DMS153 treated with DMSO at 0.1 percent for 48 hours (cell line): ENCODE measurements around the gene EMP1.

Source experiments
- DNase-seq: peaks from one replicate; lab custom pipeline; 2025; ENCODE audit not compliant: unreplicated experiment; lab: John Stamatoyannopoulos, UW

Gene EMP1, protein sequence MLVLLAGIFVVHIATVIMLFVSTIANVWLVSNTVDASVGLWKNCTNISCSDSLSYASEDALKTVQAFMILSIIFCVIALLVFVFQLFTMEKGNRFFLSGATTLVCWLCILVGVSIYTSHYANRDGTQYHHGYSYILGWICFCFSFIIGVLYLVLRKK

DNA sequence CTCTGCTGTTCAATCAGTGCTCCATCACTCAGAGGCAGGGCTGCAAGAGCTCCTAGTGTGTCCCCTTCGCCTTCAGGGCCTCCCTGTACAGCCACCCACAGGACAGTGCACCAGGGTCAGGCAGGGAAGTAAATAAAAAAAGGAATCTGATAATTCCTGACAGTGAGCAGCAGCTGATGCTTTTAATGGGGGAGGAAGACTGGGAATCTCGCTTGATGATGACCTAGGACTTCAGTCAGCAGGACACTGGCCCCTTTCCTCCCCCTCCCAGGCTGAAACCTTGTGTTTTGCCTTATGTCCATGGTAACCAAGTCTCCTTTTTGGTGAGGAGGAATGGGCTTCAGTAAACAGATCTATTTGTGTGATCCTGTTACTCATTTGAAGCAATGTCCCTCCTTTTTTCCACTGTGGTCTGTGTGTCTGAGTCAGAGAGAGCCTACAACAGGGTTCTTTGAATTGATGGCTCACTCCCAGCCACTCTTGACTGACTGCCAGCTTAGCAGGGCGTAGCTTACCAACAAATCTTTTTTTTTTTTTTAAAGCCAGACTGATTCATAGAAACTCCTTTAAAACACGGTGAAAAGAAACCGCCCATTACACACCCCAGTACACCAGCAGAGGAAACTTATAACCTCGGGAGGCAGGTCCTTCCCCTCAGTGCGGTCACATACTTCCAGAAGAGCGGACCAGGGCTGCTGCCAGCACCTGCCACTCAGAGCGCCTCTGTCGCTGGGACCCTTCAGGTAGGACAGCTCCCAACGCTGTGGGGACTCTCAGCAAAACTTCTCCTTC, at the start of gene EMP1:
Gene EMP1, plus strand, starts transcription at position 597 of the 792 bp plus-strand sequence. CDS start 14,785 bp downstream, outside the sequence.
- peak; percentile 1 for DNase-seq

DNA sequence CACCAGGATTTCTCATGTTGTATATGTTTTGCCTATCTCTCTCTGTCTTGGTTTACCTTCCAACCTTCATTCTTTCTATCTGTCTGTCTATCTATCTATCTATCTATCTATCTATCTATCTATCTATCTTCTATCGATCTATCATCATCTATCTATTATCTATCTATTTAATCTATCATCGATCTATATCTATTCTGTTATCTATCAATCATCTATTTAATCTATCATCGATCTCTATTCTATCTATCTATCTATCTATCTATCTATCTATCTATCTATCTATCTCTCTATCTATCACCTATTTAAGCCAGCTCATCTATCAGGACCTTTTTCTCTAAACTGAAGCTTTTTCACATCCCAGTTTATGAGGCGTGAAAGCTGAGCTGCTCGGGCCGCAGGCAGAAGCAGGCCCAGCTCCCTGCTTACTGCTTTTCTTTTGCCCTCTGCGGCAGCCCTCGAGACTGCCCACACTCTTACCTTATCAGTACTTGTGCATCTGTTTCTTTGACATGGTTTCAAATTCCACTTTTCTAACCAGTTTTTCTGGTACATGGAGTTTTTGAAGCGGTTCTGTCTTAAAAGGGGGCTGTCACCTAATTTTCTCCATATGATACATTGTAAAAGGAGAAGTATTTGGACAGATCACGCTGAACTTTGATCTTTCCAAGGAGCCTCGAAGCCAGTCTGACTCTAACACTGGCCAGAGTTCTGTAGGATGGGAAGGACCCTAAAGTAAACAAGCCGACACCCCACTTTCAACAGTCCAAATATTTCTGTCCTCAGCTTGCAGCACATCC, 48.6 kb upstream of the EMP1 start:
- DNase-seq, result no peak

DNA sequence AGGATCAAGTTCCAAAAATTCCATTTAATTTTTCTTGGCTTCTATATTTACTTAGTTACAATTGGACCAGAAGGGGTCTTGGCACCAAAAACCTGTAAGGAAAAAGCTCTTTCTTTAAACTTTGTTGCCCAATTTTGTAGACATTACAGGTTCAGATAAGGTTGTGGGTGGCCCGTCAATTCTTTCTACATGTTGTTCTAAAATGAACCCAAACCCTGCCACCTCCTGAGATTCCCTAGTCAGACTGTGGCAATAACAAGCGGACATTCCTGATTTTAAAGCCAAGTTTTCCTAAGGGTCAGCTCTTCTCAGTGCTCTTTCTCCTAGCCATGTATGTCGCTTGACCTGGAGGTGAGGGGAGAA, 48.1 kb upstream of the EMP1 start:
- no peak for DNase-seq

DNA sequence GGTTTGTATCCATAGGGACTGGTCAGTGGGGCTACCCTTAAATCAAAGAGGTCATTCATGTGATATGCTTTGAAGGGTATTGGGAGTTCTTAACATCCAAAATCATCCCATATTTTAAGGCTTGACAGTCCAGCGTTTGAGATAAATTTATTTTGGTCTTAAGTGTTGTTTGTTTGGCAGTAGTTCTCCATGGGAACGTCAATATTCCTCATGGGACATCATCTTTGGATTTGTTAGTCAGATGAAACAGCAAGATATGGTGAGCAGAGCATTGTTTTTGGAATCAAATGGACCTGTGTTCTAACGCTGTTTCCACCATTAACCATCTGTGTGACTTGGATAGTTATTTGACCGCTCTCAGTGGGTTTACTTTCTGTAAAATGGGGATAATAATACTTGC, 47.1 kb upstream of the EMP1 start:
- no peak for DNase-seq

DNA sequence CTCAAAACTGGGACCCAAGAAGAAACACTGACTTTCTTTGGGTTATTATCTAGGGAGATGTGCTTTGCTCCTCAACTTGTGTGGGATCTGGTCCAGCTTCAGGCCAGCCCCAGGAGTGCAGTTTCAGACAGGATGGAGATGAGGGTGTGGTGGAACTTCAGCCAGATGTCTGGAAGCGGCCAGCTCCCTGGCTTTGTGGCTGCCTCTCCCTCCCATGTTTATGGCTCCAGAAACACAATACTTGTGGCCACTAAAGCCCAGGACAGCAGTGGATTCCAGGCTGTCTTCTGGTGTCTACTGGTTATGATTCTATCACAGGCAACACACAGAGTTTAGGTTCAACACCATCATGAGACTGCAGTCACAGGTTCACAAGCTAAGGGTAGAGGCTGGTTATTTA, 44.2 kb upstream of the EMP1 start:
- DNase-seq, result no peak

DNA sequence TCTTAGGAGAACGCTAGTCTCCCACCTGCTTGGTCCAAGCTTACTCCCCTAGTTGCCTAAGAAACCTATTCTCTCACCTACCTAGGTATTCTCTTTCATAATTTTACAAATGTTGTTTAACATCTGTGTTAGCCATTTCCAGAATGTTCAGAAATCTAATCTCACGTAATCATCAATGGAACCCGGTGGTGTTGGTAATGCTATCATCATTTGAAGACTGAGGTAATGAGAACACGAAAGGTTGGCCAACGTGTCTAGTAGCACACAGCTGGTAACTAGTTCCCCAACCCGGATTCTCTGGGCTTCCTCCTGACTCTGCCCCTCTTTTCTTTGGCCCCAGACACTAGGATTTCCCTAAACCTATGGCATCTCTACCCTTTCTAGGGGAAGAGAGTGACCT, 43.8 kb upstream of the EMP1 start:
- DNase-seq, result no peak

DNA sequence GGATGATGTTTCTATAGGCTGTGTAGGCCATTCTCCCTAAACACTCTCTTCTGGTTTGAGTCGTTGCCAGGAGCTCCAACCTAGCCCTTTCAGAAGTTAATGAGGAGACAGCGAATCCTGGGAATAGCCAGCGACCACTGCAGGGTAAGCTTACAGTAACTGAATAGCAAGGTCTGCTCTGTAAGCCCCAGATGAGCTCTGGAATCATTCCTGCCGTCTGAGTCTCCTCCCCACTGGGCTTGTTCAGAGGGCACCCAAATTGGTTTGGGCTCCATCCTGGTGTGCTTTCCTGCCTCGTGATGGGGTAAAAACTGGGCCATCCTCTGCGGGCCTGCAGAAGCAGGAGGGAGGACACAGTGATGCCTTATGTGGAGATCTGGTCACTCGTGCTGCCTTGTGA, 43.3 kb upstream of the EMP1 start:
- no peak for DNase-seq

DNA sequence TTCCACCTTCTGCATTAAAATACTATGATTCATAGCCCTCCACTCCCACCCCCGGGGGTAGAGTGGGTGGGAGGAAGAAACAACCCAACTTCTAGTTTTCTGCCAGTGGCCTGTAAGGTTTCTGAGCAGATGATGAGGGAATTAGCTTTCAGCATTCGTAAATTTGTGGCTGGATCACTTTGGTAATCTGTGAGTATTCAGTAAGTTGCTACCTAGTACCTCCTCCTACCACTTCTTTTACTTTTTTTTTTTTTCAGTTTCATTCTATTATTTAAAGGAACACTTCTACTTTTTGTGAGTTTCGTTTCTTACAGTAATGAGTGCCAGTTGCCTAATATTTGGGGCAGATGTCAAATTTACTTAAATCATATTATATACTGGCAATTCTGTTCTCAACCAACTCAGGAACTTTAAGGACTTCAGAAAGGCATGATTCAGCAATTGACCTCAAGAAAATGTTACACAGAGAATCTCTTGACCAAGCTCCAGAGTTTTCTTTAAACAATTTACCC, 42.4 kb upstream of the EMP1 start:
- DNase-seq, result no peak

DNA sequence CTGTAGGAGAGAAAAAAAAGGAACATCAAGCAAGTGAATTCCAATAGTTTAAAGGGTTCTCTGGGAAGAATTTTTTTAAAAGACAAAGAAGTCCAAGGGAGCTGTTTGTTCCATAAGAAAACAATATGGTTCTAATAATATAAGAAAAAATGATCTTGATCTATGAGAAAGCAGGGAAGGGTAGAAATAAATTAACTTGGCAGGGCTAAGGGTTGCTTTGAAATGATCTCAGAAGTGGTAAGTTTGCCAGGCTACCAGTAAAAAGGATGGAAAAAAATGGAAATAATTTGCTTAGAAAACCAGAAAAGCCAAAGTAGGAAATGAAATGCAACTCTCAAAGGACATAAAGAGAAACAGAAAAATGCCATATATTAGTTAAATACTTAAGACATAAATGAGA, 41.7 kb upstream of the EMP1 start:
- no peak for DNase-seq

DNA sequence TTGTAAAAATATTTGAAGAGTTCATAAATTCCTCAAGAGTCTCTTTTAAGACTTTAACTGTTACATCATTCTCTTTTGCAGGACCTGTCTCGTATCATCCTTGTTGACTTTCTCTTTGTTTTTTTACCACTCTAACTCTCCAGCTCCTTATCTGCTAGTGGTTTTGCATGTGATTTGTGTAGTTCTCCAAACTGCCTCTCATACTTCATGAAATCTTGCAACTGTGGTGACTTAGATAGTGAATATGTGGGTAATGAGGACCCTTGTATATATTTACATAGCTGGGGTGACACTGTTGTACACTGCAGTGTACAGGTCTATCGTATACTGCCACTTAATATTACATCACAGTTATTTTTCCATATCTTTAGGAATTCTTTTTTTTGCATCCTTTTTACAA, 40.2 kb upstream of the EMP1 start:
- DNase-seq, result no peak

DNA sequence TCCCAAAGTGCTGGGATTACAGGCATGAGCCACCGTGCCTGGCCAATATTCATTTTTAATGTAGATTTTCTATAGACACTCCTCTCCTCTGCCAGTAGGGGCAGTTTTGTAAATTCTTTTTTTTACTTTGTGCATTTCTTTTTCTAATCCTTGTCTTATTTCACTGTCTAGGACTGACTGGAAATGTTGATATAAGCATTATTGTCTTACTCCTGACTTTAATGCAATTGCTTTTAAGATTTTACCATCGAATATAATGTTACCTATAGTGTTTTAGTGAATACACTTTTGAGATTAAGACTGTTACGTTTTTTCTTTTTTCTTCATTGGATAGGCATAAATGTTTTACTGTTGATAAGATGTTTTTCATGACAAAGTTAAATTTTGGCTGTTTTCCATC, 35.4 kb upstream of the EMP1 start:
- no peak for DNase-seq

DNA sequence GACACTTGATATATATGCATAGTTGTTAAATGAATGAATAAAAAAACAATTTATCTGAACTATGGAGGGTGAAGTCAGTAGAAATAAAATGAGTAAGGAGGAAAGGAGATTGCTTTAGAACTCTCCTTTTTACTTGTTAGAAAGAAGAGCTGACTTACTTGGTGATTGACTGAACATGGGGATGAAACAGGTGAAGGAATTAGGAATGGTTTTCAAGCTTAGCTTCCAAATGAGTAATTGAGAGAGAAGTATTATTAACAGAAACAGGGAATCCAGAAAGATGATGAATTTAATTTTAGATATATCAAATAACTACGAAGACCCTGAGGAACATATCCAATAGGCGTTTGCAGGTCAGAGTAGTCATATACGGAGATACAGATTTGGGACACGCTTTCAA, 33.6 kb upstream of the EMP1 start:
- DNase-seq, result no peak

DNA sequence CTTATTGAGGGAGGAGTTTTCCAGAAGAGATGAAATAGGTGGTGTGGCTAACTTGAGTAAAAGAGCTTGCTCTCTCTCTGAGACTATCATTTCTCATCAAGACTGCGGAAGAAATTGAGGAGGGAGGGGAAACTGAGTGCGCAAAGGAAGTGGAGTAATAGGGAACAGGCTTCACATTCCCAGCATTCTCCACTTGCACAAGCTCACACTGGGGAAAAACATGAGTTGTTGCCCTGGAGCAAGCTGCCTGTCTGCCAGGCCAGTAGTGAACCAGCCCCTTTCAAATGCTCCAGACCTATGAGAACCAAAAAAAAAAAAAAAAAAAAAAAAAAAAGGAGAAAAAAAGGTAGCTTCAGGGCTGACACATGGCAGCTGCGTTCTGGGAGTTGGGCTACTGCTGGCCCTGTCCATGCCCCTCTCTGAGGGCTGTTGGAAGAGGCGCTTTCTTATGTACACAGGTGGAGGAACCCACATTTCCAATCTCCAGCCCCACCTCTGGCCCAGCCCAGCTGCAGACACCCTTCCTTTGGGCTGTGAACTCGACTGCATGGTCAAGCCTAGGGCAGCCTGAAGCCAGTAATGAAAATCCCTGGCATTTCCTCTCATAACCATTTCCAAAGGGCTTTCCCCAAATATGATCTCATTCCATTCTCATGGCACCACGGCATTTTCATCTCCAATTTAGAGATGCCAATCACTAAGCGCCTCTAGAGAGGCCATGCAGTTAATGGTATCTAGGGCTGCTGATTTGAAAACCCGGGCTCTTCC, 32.5 kb upstream of the EMP1 start:
- no peak for DNase-seq

DNA sequence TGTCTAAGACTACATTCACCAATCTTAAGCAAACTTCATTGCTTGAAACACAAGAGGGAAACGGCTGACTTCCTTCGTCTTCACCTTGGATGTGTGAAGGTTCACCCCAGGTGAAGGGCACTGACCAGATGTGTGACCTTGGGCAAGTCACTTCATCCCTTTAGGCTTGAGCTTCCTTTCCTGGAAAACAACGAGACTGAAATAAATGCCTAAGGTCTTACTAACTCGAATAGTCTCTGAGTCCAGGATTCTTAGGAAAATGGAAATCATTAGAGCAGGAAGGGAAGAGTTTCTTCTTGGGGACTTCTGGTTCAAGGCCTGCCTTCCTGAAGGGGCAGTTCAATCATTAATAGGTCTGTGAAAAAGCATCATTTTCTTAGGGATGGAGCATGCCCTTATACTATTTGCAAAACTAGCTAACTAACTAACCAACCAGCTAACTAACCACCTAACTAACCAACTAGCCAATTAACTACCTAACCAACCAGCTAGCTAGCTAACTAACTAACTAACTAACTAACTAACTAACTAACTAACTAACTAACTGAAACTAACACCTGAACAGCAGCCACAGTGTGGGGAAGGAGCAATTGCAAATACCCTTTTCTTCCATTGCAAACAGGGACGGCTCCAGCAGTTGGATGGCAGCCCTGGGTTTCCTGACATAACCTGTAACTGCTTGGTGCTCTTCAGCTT, 31.5 kb upstream of the EMP1 start:
- no peak for DNase-seq

DNA sequence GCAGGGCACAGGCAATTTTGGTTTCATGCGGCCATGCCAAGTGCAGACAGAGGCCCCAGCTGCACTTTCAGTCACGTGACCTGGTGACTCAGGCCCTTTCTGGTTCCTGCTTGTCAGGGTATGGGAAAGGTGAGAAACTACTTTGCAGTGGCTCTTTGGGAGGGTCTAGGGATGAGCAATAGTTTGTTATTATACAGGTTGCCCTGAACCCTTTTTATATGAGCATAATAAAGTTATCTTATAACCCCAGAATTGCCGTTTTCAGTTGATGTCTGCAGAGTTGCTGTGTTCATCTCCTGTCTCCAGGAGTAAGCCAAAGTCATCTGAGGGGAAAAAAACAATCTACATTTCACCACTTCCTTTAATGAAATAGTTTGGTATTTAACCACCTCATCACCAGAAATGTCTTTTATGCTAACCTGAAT, 30.9 kb upstream of the EMP1 start:
- DNase-seq, result no peak

DNA sequence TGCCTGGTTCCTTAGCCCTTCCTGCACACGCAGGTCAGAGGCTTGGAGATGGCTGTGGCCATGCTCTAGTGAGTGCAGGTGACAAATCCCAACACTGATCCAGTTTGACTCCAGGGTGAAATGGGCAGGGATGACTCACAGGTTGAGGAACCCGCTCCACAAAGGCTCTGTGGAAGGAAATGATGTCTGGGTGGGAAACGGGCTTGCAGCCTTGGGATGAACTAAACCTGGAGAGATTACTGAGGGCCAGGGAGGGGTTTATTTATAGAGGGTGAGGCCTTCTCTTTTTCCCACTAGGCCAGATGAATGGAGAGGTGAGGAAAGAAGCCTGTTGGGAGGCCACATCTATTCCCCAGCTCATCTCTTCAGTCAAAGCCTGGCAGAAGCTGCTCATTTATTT, 29.3 kb upstream of the EMP1 start:
- no peak for DNase-seq

DNA sequence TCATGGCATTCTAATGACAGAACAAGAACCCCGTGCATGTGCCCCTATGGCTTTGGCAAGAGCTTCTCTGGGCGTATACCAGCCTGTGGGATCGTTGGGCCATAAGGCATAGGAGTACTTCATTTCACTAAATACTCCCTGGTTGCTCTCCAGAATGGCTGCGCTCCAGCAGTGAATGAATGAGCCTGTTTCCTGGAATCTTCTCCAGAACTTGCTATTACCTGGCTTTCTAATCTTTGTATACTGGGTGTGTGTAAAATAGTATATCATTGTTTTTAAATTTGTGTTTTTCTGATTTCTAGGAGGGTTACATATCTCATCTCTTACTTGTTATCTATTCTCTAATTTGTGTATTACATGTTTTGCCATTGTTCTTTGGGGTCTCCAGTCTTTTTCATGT, 28.6 kb upstream of the EMP1 start:
- no peak for DNase-seq

DNA sequence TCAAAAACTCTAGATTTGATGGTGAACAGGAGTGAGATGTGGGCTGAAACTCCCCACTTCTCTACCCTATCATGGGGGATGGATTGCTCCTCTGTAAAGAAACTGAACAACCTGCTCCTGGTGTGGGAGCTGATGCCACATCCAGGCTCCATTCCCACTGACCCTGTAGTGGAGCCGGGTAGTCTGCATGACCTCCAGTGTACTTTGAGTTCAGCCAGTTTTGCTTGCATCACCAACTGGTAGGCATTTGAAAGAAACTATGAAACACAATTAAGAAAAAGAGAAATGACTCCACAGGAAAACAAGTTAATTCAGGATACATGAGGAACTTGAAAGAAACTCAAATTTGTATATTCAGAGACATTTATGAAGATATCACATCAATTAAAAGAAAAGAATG, 27.3 kb upstream of the EMP1 start:
- no peak for DNase-seq

DNA sequence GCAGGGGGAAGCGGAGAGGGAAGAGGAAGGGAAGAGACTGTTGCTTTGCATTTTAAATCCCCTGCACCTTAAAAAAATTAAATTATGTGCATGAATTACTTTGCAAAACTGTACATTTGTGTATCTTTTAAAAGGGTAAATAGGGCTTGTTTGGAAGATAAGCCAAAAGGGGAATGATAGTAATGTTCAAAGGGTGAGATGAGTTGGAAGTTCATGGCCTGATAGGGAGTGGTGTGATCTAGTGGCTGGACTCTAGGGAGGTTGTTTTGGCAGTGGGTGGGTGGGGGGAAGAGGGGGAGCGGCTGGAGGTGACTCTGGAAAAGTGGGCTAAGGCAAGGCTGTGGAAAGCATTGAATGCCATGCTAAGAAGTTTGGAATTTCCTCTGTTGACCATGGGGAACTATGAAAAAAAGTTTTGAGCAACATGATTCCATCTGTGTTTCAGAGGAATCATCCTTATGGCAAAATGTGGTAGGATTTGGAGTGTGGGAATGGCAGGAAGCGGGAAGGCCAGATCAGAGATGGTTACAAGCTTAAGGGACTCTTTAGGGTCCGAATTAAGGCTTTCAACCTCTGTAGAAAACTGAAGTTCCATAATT, 25.5 kb upstream of the EMP1 start:
- DNase-seq, result no peak
